ENCODE results near the gene GPRC5B.

The GPRC5B gene

GRCh38 chr16:19883966-19884485 lies 622 bp downstream of the GPRC5B start:
- H3K36me3 ChIP-seq (ENCODE audit: control insufficient read depth in 5 of 5, insufficient read depth in 5 of 5, low read length in 5 of 5) = peaks cover 0 to 6% (median 0%) of the 10 kb centered on the region in 5 donors
- H3K27me3 ChIP-seq (ENCODE audit: control insufficient read depth in 5 of 5, insufficient read depth in 4 of 5, low read length in 5 of 5) = peaks cover 0 to 17% (median 3%) of the 10 kb centered on the region in 5 donors
- H3K9me3 ChIP-seq (ENCODE audit: control insufficient read depth in 5 of 5, low read length in 5 of 5) = no peaks in the 10 kb centered on the region
- H3K4me3 ChIP-seq (ENCODE audit: low read depth in 1 of 5, low read length in 5 of 5) = peak overlapping the region; percentile 57 to 83 (median 81)
- peaks cover 2 to 55% (median 45%) of the 10 kb centered on the region in 5 donors for H3K4me1 ChIP-seq (ENCODE audit: control insufficient read depth in 5 of 5, insufficient read depth in 5 of 5, low read length in 5 of 5)
- peak overlapping the region in 4 of 5 donors; percentile 30 to 71 (median 54) for H3K9ac ChIP-seq (ENCODE audit: low read length in 5 of 5)
- peak overlapping the region; percentile 75 for H3K27ac ChIP-seq (ENCODE audit: low read depth, low read length)

GRCh38 chr16:19883296-19883965 lies 1.2 kb downstream of the GPRC5B start:
- no peaks in the 10 kb centered on the region for H3K9me3 ChIP-seq (ENCODE audit: control insufficient read depth in 5 of 5, low read length in 5 of 5)
- peaks cover 2 to 61% (median 45%) of the 10 kb centered on the region in 5 donors for H3K4me1 ChIP-seq (ENCODE audit: control insufficient read depth in 5 of 5, insufficient read depth in 5 of 5, low read length in 5 of 5)
- H3K9ac ChIP-seq (ENCODE audit: low read length in 5 of 5) = peak overlapping the region; percentile 16 to 70 (median 30)
- H3K27me3 ChIP-seq (ENCODE audit: control insufficient read depth in 5 of 5, insufficient read depth in 4 of 5, low read length in 5 of 5) = peaks cover 0 to 17% (median 3%) of the 10 kb centered on the region in 5 donors
- H3K4me3 ChIP-seq (ENCODE audit: low read depth in 1 of 5, low read length in 5 of 5) = peak overlapping the region; percentile 69 to 83 (median 81)
- peaks cover 0 to 6% (median 2%) of the 10 kb centered on the region in 5 donors for H3K36me3 ChIP-seq (ENCODE audit: control insufficient read depth in 5 of 5, insufficient read depth in 5 of 5, low read length in 5 of 5)
- H3K27ac ChIP-seq (ENCODE audit: low read depth, low read length) = peak overlapping the region; percentile 75

DNA sequence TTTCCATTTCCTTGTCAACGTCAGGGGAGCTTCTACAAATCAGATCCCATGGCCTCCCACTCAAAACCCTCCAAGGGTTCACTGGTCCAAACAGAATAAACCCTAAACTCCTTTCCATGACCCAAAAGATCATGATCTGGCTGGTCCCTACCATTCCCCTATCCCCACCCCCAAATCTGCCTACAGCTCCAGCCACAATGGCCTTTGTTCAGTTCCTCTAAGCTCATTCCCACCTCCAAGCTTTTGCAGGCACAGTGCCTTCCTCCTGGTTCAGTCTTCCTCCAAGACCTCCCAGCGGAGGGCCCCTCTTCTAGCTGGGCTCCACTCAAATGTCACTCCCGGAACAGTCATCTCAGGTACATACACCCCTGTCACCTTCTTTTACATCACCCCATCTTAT lies 2.0 kb downstream of the GPRC5B start:
- H3K4me1 ChIP-seq (ENCODE audit: control insufficient read depth in 5 of 5, insufficient read depth in 5 of 5, low read length in 5 of 5) = peaks cover 2 to 64% (median 45%) of the 10 kb centered on the region in 5 donors
- H3K27ac ChIP-seq (ENCODE audit: low read depth, low read length) = peak overlapping the region; percentile 75
- peaks cover 0 to 17% (median 3%) of the 10 kb centered on the region in 5 donors for H3K27me3 ChIP-seq (ENCODE audit: control insufficient read depth in 5 of 5, insufficient read depth in 4 of 5, low read length in 5 of 5)
- no peaks in the 10 kb centered on the region for H3K9me3 ChIP-seq (ENCODE audit: control insufficient read depth in 5 of 5, low read length in 5 of 5)
- H3K36me3 ChIP-seq (ENCODE audit: control insufficient read depth in 5 of 5, insufficient read depth in 5 of 5, low read length in 5 of 5) = peaks cover 0 to 6% (median 2%) of the 10 kb centered on the region in 5 donors
- peak overlapping the region; percentile 24 to 83 (median 81) for H3K4me3 ChIP-seq (ENCODE audit: low read depth in 1 of 5, low read length in 5 of 5)
- H3K9ac ChIP-seq (ENCODE audit: low read length in 5 of 5) = peak overlapping the region in 3 of 5 donors; percentile 20 to 37 (median 26)

GRCh38 chr16:19882186-19882585 lies 2.5 kb downstream of the GPRC5B start:
- Histone ChIP-seq H3K36me3 (ENCODE audit: control insufficient read depth in 5 of 5, insufficient read depth in 5 of 5, low read length in 5 of 5) (peaks cover 0 to 6% (median 2%) of the 10 kb centered on the region in 5 donors), H3K4me3 (ENCODE audit: low read depth in 1 of 5, low read length in 5 of 5) (peak overlapping the region in 4 of 5 donors; percentile 69 to 83 (median 82)), H3K27ac (ENCODE audit: low read depth, low read length) (peak overlapping the region; percentile 75), H3K9me3 (ENCODE audit: control insufficient read depth in 5 of 5, low read length in 5 of 5) (no peaks in the 10 kb centered on the region), H3K9ac (ENCODE audit: low read length in 5 of 5) (peak overlapping the region in 2 of 5 donors; percentile 26 to 37), H3K27me3 (ENCODE audit: control insufficient read depth in 5 of 5, insufficient read depth in 4 of 5, low read length in 5 of 5) (peaks cover 0 to 17% (median 3%) of the 10 kb centered on the region in 5 donors), H3K4me1 (ENCODE audit: control insufficient read depth in 5 of 5, insufficient read depth in 5 of 5, low read length in 5 of 5) (peaks cover 2 to 68% (median 45%) of the 10 kb centered on the region in 5 donors)

DNA sequence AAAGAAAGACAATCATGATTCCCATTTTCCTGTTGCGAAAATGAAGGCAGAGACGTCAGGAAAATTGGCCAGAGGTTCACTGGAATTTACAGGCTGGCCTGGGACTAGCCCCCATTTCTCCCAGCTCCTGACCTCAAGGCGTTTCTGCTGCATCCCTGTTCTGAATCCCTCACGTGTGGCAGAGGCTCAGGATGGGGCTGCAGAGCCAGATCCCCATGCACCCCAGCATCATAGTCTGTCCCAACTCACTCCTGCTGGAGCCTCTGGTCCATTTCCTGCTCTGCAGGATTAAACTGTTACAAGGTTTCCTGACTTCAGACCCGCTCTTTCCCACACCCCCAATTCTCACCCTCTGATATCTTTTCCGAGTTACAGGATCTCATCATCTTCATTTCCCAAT lies 2.9 kb downstream of the GPRC5B start:
- peaks cover 0 to 6% (median 2%) of the 10 kb centered on the region in 5 donors for H3K36me3 ChIP-seq (ENCODE audit: control insufficient read depth in 5 of 5, insufficient read depth in 5 of 5, low read length in 5 of 5)
- no peaks in the 10 kb centered on the region for H3K9me3 ChIP-seq (ENCODE audit: control insufficient read depth in 5 of 5, low read length in 5 of 5)
- peak overlapping the region; percentile 50 for H3K27ac ChIP-seq (ENCODE audit: low read depth, low read length)
- H3K4me3 ChIP-seq (ENCODE audit: low read depth in 1 of 5, low read length in 5 of 5) = peak overlapping the region in 4 of 5 donors; percentile 69 to 83 (median 82)
- peak overlapping the region in 1 of 5 donors; percentile 37 for H3K9ac ChIP-seq (ENCODE audit: low read length in 5 of 5)
- H3K27me3 ChIP-seq (ENCODE audit: control insufficient read depth in 5 of 5, insufficient read depth in 4 of 5, low read length in 5 of 5) = peaks cover 0 to 17% (median 3%) of the 10 kb centered on the region in 5 donors
- H3K4me1 ChIP-seq (ENCODE audit: control insufficient read depth in 5 of 5, insufficient read depth in 5 of 5, low read length in 5 of 5) = peaks cover 3 to 72% (median 45%) of the 10 kb centered on the region in 5 donors

- no peaks in the 10 kb centered on the region for H3K9me3 ChIP-seq (ENCODE audit: control insufficient read depth in 5 of 5, low read length in 5 of 5)
- H3K27me3 ChIP-seq (ENCODE audit: control insufficient read depth in 5 of 5, insufficient read depth in 4 of 5, low read length in 5 of 5) = peaks cover 0 to 17% (median 3%) of the 10 kb centered on the region in 5 donors
- peaks cover 7 to 76% (median 43%) of the 10 kb centered on the region in 5 donors for H3K4me1 ChIP-seq (ENCODE audit: control insufficient read depth in 5 of 5, insufficient read depth in 5 of 5, low read length in 5 of 5)
- H3K4me3 ChIP-seq (ENCODE audit: low read depth in 1 of 5, low read length in 5 of 5) = peak overlapping the region in 1 of 5 donors; percentile 11
- peak overlapping the region; percentile 50 for H3K27ac ChIP-seq (ENCODE audit: low read depth, low read length)
- H3K36me3 ChIP-seq (ENCODE audit: control insufficient read depth in 5 of 5, insufficient read depth in 5 of 5, low read length in 5 of 5) = peaks cover 0 to 6% (median 2%) of the 10 kb centered on the region in 5 donors
- no peak overlapping the region for H3K9ac ChIP-seq (ENCODE audit: low read length in 5 of 5)
Observed at GRCh38 chr16:19881028-19881427, 3.6 kb downstream of the GPRC5B start.

DNA sequence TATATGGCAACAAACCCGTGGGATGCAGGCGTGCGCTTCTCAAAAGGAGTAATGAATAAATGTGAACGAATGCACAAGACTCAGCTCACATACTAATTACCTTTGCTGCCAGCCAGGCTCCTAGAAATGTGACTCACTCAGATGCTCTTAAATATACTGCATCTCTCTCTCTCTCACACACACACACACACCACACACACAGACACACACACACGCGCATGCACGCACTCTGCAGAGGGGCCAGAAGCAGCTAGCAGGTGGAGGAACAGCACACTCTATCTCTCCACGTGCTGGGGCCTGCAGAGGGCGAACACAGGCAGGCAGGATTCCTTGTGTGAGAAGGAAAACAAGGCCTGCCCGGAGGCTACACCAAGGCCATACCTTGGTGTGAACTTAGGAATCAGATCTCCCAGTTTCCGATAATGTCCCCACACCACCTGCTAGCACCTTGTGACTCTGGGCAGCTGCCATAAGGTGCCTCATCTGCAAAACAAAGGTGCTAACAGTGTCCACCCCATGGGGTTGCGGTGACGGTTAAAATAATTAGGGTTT lies 5.3 kb downstream of the GPRC5B start:
- Histone ChIP-seq H3K27ac (ENCODE audit: low read depth, low read length) (peak overlapping the region; percentile 30), H3K27me3 (ENCODE audit: control insufficient read depth in 5 of 5, insufficient read depth in 4 of 5, low read length in 5 of 5) (peaks cover 0 to 13% (median 3%) of the 10 kb centered on the region in 5 donors), H3K36me3 (ENCODE audit: control insufficient read depth in 5 of 5, insufficient read depth in 5 of 5, low read length in 5 of 5) (peaks cover 0 to 6% (median 2%) of the 10 kb centered on the region in 5 donors), H3K4me3 (ENCODE audit: low read depth in 1 of 5, low read length in 5 of 5) (no peak overlapping the region), H3K4me1 (ENCODE audit: control insufficient read depth in 5 of 5, insufficient read depth in 5 of 5, low read length in 5 of 5) (peaks cover 13 to 81% (median 37%) of the 10 kb centered on the region in 5 donors), H3K9me3 (ENCODE audit: control insufficient read depth in 5 of 5, low read length in 5 of 5) (no peaks in the 10 kb centered on the region), H3K9ac (ENCODE audit: low read length in 5 of 5) (no peak overlapping the region)

DNA sequence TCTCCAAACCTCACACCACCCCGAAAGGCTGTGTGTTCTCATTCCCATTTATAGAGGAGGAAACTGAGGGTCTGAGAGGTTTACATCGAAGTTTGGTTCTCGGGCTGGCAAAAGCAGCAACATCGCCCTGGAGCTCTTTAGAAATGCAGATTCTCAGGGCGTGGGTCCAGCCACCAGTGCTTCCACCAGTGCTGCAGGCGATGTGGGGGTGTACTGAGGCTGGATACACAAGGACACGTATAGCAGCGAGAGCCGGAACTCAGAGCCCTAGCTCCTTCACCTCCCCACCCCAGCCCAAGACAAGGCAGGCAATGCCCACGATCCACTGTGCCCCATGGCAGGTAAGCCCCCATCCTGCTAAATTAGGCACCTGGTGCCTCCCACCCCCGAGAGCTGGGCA lies 5.9 kb downstream of the GPRC5B start:
- Histone ChIP-seq H3K36me3 (ENCODE audit: control insufficient read depth in 5 of 5, insufficient read depth in 5 of 5, low read length in 5 of 5) (peaks cover 0 to 6% (median 2%) of the 10 kb centered on the region in 5 donors), H3K27me3 (ENCODE audit: control insufficient read depth in 5 of 5, insufficient read depth in 4 of 5, low read length in 5 of 5) (peaks cover 0 to 15% (median 3%) of the 10 kb centered on the region in 5 donors), H3K4me1 (ENCODE audit: control insufficient read depth in 5 of 5, insufficient read depth in 5 of 5, low read length in 5 of 5) (peaks cover 12 to 86% (median 36%) of the 10 kb centered on the region in 5 donors), H3K9me3 (ENCODE audit: control insufficient read depth in 5 of 5, low read length in 5 of 5) (no peaks in the 10 kb centered on the region), H3K9ac (ENCODE audit: low read length in 5 of 5) (no peak overlapping the region), H3K4me3 (ENCODE audit: low read depth in 1 of 5, low read length in 5 of 5) (no peak overlapping the region), H3K27ac (ENCODE audit: low read depth, low read length) (peak overlapping the region; percentile 30)

- Histone ChIP-seq H3K9ac (ENCODE audit: low read length in 5 of 5) (peak overlapping the region in 1 of 5 donors; percentile 49), H3K4me3 (ENCODE audit: low read depth in 1 of 5, low read length in 5 of 5) (peak overlapping the region in 2 of 5 donors; percentile 14 to 15), H3K9me3 (ENCODE audit: control insufficient read depth in 5 of 5, low read length in 5 of 5) (no peaks in the 10 kb centered on the region)
Observed at GRCh38 chr16:19876501-19877059, 8.1 kb downstream of the GPRC5B start.

More at GRCh38 chr16:19876501-19877059, 8.1 kb downstream of the GPRC5B start:
- Histone ChIP-seq H3K4me1 (ENCODE audit: control insufficient read depth in 5 of 5, insufficient read depth in 5 of 5, low read length in 5 of 5) (peaks cover 0 to 66% (median 16%) of the 10 kb centered on the region in 5 donors), H3K27ac (ENCODE audit: low read depth, low read length) (peak overlapping the region; percentile 71), H3K36me3 (ENCODE audit: control insufficient read depth in 5 of 5, insufficient read depth in 5 of 5, low read length in 5 of 5) (peaks cover 0 to 17% (median 13%) of the 10 kb centered on the region in 5 donors), H3K27me3 (ENCODE audit: control insufficient read depth in 5 of 5, insufficient read depth in 4 of 5, low read length in 5 of 5) (peaks cover 0 to 8% (median 0%) of the 10 kb centered on the region in 5 donors)

Data from subcutaneous abdominal adipose tissue (tissue), 5 donors.